Lung microvascular endothelial cell (primary cell): ENCODE data around the gene PPP1R9B. TPM values are rescaled to one million over a fixed set of nuclear protein-coding genes. Genes with fewer than 3 reads are reported as not detected.

Experiments
- DNase-seq, 2 donors: peaks; one replicate each; pipeline versions ENCODE4 v3.0.0 to v3.0.0-alpha.2; 2010; ENCODE audit warnings: low read depth in 2 of 2
- total RNA-seq: library from RNA; depleted of rRNA; stranded (reverse); fragments of >200 nt; gene quantifications from 2 replicates; pipeline ENCODE4 v1.2.1, GENCODE V29; 2014

PPP1R9B gene, protein sequence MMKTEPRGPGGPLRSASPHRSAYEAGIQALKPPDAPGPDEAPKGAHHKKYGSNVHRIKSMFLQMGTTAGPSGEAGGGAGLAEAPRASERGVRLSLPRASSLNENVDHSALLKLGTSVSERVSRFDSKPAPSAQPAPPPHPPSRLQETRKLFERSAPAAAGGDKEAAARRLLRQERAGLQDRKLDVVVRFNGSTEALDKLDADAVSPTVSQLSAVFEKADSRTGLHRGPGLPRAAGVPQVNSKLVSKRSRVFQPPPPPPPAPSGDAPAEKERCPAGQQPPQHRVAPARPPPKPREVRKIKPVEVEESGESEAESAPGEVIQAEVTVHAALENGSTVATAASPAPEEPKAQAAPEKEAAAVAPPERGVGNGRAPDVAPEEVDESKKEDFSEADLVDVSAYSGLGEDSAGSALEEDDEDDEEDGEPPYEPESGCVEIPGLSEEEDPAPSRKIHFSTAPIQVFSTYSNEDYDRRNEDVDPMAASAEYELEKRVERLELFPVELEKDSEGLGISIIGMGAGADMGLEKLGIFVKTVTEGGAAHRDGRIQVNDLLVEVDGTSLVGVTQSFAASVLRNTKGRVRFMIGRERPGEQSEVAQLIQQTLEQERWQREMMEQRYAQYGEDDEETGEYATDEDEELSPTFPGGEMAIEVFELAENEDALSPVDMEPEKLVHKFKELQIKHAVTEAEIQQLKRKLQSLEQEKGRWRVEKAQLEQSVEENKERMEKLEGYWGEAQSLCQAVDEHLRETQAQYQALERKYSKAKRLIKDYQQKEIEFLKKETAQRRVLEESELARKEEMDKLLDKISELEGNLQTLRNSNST
- total RNA-seq = 16.1 and 25.8 TPM in 2 replicates

DNA sequence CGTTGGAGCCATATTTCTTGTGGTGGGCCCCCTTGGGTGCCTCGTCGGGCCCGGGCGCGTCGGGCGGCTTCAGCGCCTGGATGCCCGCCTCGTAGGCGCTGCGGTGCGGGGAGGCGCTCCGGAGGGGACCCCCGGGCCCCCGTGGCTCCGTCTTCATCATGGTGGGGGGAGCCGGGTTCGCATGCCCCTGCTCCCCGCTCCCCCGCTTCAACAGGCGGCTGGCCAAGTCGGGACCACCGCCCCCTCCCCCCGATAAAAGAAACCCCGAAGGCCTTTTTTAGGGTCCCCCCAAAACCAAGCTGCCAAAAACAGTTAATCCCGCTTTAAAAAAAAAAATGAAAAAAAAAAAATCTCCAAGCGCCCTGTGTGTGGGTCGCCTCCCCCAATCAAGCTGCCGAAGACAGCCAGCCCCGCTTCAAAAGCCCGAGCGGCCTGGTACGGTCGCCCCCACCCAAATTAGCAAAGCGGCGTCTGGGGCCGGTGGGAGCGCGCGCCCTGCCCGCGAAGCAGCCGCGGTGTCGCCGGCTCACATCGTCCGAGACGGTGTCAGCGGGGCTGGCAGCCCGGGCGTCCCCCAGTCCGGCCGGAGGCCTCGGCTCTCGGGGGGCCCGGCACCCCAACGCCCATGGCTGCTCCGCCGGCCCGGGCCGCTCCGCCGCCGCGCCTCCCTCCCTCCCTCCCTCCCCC, at the start of gene PPP1R9B:
Gene PPP1R9B, minus strand, starts transcription at position 324 of the 687 bp plus-strand sequence. Its CDS starts 164 bp downstream, at position 160.
- no peak for DNase-seq

DNA sequence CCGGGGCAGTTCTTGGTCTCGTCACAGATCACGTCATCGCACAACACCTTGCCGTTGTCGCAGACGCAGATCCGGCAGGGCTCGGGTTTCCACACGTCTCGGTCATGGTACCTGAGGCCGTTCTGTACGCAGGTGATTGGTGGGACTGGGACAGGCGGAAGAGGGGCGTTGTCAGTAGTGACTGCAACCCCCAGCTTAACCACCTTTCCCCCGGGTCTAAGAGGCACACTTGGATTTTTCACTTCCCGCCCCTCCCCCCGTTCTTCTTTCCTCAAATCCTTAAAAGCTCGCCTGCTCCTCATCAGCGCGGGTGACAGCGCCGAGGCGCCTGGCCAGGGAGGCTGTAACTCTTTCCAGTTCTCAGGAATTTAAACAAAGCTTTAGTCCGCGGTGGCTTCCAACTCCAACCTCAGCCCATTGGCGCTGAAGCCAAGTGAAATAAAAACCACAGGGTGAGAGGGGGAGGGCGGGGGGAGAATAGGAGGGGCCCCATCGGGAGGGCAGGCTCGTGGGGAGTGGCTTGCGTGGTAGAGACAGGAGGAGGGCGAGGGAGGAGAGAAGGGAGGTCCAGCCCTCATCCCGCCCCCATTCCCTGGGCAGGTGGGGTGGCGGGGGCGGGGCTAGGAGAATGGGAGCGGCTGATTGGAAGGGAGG, 49.5 kb upstream of the PPP1R9B start:
- peak; percentile 41 to 92 for DNase-seq

DNA sequence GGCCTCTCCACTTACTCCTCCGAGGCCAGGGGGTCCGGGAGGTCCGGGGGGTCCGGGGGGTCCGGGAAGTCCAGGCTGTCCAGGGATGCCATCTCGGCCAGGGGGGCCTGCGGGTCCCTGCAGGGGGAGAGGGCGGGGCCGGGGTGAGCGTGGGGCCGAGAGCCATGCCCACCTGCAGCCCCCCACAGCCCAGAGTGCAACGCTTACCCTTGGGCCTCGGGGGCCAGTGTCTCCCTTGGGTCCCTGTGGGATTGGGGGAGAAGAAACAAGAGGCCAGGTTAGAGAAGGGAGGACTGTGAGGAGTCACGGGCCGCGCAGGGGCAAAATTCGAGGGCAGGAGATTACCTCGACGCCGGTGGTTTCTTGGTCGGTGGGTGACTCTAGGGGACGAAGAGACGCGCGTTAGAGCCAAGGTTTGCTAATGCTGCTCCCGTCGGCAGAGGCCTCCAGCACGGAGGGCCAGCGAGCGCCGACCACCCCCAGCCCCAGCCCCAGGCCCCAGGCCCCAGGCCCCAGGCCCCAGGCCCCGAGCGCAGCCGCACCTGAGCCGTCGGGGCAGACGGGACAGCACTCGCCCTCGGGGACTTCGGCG, 48.8 kb upstream of the PPP1R9B start:
- no peak for DNase-seq

DNA sequence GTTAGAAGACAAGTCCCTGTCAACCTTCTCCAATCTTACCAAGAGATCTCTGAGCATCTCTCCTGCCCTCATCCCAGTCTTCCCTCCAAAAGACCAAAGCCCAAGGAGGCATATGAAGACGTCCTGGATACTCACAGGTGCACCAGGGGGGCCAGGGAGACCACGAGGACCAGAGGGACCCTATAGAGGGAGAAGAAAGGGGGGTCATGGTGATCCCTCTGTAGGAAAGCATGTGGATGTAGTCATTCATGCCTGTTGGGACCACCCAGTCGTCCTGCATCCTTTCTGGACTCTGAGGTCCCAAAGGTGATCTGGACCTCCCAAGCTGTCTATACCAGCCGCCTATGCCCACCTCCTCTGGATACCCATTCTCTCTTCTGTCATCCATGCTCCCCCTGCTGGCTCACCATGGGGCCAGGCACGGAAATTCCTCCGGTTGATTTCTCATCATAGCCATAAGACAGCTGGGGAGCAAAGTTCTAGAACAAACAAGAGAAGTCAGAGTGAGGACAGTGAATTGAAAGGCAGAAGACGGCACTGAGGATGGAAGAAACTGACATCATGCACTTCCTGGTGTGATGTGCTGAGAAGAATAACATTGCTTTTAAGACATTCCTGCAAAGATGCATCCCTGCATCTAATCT, 47.7 kb upstream of the PPP1R9B start:
- DNase-seq = peak; percentile 68 to 74

DNA sequence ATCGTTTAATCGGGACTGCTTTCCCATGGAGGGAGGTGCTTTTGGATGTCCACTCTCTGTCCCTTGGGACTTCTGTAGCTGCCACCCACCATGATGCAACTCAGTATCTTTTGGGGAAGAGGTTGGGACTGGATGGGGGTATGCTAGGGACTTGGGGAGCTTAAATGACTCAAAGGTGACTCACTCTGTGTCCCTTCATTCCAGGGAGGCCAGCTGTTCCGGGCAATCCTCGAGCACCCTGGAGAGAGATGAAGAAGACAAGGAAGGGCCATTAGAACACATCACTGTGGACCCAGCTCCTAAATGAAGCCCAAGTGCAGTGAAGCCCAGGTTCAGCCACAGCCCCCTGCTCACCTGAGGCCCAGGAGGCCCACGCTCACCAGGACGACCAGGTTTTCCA, 46.3 kb upstream of the PPP1R9B start:
- DNase-seq = no peak

DNA sequence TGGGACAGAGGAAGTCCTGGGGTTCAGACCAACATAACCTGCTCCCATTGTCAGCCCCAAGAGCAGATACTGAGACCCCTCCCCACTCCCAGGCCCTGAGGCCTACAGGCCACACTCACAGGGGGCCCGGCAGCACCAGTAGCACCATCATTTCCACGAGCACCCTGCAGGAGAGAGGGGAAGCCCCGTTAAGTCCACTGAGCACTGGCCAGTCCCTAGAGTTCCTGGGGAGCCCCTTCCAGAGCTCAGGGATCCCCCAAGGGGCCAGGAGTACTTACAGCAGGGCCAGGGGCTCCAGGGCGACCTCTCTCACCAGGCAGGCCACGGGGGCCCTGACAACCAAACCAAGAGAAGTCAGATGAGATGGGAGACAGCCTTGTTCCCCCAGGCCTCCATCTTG, 45.6 kb upstream of the PPP1R9B start:
- DNase-seq = no peak

DNA sequence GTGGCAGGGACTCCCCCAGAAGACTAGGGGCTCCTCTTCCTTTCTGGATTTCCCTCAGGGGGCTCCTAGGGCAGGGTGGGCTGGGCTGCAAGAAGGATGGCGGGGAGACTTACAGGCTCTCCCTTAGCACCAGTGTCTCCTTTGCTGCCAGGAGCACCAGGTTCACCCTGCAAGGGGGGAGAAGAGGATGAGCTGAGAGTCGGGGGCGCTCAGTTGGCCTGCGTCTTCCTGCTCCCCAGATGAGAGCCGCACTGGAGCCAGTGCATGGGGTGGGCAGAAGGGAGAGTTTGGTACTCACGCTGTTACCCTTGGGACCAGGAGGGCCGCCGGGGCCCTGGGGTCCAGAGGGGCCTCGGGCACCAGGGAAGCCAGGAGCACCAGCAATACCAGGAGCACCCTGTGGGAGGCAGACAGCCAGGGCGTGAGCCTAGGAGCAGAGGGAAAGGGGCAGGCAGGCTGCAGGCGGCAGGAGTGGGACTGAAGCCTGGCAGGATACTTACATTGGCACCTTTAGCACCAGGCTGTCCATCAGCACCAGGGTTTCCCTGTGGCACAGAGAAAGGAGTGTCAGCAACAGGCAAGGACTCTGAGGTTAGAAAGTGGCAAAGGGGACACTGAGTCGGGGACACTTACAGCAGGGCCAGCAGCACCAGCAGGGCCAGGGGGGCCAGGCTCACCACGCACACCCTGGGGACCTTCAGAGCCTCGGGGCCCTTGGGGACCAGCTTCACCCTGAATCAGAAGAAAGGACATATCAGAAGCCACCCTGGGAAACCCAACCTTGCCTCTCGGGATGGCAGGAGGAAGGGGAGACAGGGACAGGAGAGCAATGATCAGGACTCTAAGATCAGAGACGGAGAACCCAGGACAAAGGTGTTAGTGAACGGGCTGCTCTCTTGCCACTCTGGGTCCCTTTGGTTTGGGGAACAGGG, 44.7 kb upstream of the PPP1R9B start:
- no peak for DNase-seq

DNA sequence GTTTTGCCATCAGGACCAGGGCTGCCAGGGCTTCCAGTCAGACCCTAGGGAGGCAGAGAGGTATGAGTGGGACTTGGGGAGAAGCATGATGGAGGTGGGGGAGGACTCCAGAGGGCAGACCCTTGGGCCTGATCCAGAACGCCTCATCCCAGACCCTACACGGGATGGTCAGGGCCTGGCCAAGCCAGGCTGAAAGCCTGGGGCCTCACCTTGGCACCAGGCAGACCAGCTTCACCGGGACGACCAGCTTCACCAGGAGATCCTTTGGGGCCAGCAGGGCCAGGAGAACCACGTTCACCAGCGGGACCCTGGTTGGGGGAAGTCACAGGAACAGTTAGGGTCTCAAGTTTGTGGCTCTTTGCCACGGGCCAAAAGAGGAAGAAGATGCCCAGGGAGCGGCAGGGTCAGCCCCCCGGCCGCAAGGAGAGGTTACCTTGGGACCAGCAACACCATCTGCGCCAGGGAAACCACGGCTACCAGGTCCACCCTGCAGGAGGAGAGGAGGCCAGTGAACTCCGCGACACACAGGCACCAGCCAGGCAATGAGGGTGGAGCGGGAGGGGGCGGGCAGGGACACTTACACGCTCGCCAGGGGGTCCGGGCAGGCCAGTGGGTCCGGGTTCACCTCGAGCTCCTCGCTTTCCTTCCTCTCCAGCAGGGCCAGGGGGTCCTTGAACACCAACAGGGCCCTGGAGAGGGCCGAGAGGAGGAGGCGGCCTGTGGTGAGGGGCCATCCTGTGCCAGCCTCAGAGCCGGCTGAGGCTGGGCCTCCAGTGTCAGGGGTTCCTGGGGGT, 43.9 kb upstream of the PPP1R9B start:
- DNase-seq = no peak

DNA sequence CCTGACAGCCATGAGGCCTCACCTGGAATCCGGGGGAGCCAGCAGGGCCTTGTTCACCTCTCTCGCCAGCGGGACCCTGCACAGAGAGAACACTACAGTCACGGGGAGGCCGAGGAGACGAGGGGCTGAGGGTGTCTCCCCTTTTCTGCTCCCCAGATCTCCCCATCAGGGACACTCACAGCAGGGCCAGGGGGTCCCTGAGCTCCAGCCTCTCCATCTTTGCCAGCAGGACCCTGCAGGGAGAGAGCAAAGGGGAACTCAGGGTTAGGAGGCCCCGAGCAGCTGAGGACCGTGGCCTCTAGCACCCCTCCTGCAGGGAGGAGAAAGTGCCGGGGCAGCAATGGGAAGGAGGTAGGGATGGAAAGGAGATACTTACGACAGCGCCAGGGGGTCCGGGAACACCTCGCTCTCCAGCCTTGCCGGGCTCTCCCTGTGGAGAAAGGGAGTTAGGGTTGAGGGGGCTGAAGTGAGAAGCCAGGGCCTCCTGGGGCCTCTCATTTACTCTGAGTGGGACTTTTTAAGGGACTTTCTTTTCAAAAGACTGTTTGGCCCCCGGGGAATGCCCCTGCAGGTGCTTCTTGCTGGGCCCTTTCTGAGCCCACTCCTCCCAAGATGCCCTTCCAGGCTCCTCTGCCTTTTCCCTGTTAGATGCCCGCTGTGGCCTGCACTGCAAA, 42.3 kb upstream of the PPP1R9B start:
- DNase-seq = no peak

DNA sequence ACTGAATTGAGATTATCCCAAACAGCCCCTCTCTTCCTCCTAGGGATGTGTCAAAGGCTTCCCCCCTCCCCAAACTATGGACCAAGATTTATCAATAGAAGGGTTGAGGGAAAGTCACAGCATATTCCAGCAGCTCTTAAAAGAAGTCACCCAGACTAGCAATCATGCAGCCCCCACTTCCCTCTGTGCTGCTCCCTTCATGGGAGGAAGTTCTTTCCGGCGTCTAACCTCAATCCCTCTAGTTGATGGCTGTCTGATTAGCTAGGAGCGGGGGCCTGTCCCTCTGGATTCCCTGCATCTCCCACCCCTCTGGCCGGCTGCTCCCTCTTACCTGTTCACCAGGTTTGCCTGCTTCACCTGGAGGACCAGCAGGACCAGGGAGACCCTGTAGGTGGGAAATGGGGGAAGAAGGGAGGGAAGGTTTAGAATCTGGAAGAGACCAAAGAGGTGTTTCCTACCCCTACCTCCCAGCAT, 41.7 kb upstream of the PPP1R9B start:
- no peak for DNase-seq

DNA sequence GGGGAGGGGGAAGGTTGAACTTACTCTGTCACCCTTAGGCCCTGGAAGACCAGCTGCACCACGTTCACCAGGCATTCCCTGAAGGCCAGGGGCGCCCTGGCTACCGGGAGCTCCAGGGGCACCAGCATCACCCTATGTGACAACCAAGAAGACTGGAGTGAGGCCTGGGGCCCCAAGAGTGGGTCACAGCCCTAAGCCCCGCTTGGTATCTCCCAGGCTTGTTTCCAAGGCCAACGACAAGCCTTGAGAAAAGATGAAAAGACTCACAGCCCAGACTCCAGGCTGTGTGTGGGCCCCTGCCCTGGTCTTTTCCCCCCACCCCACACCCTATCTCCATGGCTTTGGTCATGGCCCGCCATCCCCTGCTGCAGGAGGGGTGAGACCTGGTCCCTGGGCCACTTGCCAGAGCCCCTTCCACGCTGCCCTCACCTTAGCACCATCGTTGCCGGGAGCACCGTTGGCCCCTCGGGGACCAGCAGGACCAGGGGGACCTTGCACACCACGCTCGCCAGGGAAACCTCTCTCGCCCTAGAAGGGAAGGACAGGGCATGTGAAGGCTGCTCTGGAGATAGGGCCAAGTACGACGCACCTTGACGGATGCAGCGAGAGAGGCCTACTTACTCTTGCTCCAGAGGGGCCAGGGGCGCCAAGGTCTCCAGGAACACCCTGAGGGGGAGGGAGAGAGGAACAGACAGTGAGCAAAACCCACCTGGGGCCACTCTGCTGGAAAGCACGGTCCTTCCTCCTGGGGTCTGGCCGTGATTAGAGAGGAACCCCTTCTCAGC, 41.1 kb upstream of the PPP1R9B start:
- DNase-seq = no peak

DNA sequence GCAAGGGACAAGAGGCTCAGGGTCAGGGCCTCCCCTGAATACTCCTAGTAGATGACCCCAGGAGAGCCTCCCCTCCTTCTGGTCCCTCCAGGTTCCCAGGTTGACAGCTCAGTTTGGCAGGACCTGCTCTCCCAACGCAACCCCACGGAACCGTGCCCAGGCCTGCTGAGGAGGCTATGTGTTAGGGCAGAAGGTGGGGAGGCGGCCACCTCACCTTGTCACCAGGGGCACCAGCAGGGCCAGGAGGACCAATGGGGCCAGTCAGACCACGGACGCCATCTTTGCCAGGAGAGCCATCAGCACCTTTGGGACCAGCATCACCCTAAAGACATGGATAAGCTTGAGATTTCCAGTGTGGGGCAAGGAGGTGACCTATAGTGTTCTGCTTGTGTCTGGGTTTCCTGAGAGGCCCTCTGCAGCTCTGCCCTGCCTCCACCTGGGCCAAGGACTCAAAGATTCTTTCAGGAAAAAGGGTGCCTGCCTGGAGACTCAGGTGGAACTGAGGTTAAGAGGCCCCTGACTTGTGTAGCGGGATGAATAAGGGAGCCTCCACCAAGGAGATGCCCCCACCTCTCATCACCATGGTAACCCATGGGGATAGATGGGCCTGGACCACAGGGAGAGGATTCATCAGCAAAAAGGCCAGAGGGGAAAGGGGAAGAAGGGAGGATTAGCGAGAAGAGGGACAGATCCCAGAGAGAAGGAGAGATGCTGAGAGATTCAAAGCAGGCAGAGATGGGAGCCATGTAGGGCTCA, 40.3 kb upstream of the PPP1R9B start:
- DNase-seq = no peak

DNA sequence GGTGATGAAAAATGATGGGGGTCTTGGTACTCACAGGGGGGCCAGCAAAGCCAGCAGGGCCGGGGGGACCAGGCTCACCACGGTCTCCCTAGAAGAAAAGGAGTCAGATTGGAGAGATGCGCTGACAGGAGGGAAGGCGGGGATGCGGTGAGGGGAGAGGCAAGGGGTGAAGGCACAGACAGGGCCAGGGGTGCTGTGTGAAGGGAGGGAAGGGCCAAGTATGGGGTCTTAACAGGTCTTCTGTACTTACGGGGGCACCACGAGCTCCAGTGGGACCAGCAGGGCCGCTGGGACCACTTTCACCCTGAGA, 39.8 kb upstream of the PPP1R9B start:
- DNase-seq = no peak

DNA sequence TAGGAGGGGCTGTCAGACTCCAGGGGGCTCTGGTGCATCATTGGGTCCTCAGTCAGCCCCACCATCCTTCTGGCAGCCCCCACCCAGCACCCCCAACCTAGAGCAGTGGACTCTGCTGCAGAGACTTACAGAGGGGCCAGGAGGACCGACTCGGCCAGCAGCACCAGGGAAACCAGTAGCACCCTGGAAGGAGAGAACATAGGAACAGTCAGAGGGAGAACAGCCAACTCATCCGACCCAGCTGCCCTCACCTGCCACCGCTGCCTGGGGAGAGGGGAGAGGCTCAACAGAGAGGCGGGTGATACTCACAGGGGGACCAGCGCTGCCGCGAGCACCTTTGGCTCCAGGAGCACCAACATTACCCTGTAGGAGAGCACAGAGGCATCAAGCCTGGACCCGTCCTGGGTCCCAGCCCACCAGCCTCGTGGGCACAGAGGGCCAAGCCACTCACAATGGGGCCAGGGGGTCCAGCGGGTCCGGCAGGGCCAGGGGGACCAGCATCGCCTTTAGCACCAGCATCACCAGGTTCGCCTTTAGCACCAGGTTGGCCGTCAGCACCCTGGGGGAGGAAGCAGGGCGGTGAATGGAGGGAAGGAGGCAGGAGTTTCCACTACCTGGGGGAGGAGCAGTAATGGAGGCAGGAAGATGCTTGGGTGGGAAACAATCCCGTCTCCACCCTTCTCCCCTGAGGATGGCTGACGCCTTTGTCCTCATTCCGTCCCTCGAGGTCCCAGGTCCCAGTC, 39.2 kb upstream of the PPP1R9B start:
- no peak for DNase-seq

DNA sequence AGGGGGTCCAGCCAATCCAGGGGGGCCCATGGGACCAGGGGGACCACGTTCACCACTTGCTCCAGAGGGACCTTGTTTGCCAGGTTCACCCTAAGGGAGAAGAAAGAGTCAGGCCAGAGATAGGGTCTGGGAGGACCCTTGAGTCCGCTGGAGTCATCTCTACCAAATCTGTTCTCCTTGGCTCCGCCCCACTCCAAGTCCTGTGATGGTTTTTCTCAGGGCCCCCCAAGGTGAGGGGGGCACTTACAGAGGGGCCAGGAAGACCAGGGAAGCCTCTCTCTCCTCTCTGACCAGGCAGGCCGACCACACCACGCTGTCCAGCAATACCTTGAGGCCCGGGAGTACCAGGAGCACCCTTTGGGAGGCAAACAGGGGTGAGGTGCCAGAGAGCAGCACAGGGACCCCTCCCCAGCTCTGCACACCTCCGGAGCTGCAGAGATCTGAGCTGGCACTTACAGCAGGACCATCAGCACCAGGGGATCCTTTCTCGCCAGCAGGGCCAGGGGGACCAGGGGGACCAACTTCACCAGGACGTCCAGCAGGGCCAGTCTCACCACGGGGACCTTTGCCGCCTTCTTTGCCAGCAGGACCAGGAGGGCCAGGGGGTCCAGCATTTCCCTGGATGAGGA, 38.6 kb upstream of the PPP1R9B start:
- DNase-seq = no peak

DNA sequence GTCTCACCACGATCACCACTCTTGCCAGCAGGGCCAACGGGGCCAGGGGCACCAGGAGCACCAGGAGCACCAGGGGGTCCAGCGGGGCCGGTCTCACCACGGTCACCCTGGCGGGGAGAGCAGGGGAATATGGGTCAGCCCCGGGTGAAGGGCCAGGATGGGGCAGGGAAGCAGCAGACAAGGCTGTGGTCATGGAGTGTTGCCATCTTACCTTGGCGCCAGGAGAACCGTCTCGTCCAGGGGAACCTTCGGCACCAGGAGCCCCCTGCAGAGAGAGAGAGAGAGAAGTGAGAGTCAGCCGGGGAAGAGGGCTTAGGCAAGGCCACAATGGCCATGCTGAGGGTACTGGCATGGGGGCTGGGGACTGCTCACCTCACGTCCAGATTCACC, 38.0 kb upstream of the PPP1R9B start:
- DNase-seq = no peak
